NCI-H2227 (cell line): ENCODE results near the gene COL11A1.
"Not testable (repeated sequence)": the region's sequence is repeated elsewhere in the genome, so short reads cannot be mapped to it uniquely, and the experiment has no call there.

ENCODE experiments used
- DNase-seq: peaks from one replicate; lab custom pipeline; 2025; ENCODE audit not compliant: unreplicated experiment; lab: John Stamatoyannopoulos, UW

The COL11A1 gene

GRCh38 chr1:102837551-102837950 lies 270.8 kb downstream of the COL11A1 start:
- DNase-seq, result no peak

GRCh38 chr1:102836991-102837390 lies 271.3 kb downstream of the COL11A1 start:
- no peak for DNase-seq

DNA sequence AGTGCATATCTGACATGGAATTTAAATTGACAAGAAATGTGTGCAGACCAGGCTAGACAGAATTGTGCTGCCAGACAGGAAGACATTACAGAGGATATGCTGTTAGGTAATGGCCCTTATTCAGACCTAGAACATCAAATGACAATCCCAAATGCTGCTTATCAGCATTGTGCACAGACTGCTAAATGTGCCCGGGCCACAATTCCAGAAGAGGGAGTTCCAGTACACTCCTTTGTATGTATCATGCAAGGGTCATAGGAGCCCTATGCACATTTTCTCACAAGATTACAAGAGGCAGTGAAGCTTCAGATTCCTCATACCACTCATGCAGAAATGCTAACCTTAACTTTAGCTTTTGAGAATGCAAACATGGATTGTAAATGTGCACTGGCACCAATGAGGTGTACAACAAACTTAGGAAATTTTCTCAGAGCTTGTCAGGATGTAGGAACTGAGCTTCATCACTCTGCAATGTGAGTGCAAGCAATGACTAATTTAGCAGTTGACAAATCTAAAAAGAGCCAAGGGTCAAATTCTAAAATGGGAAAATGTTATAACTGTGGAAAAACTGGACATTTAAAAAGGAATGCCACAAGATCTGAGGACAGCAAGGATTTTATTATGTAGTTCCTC lies 273.5 kb downstream of the COL11A1 start:
- DNase-seq, result no peak

GRCh38 chr1:102833151-102833550 lies 275.2 kb downstream of the COL11A1 start:
- no peak for DNase-seq

DNA sequence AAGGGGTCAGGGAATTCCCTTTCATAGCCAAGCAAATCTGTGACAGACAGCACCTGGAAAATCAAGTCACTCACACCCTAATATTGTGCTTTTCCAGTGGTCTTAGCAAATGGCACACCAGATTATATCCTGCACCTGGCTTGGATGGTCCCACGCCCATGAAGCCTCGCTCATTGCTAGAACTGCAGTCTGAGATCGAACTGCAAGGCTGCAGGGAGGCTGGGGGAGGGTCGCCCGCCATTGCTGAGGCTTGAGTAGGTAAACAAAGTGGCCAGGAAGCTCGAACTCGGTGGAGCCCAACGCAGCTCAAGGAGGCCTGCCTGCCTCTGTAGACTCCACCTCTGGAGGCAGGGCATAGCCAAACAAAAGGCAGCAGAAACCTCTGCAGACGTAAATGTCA lies 281.6 kb downstream of the COL11A1 start:
- not testable (repeated sequence) for DNase-seq
